Muscle of leg (tissue), 16 donors: ENCODE results near the gene ZNF692. TPM values are rescaled to one million over a fixed set of nuclear protein-coding genes. Genes with fewer than 3 reads are reported as not detected.

Experiments
- DNase-seq: peaks from one replicate; pipeline ENCODE4 v3.0.0; 2013
- H3K27ac ChIP-seq: one replicate; pipeline ENCODE4 v1.5.1; 2013; ENCODE audit warnings: mild to moderate bottlenecking, low read length, control low read depth
- H3K27me3 ChIP-seq: one replicate; pipeline ENCODE4 v1.6.1; 2013; ENCODE audit warnings: low read length; ENCODE audit not compliant: control insufficient read depth, insufficient read depth
- H3K36me3 ChIP-seq: one replicate; pipeline ENCODE4 v1.6.1; 2013; ENCODE audit warnings: low read length; ENCODE audit not compliant: control insufficient read depth, insufficient read depth
- H3K4me1 ChIP-seq: one replicate; pipeline ENCODE4 v1.6.1; 2013; ENCODE audit warnings: low read length; ENCODE audit not compliant: control insufficient read depth, insufficient read depth
- H3K4me3 ChIP-seq: one replicate; pipeline ENCODE4 v1.5.1; 2013; ENCODE audit warnings: low read length, control low read depth
- H3K9me3 ChIP-seq: replicated peaks from 2 replicates; pipeline ENCODE4 v1.6.1; 2013; ENCODE audit warnings: low read depth, low read length; ENCODE audit not compliant: control insufficient read depth
- WGBS: methylation state at CpG from one replicate; pipeline ENCODE4 v1.1.5; 2013; ENCODE audit warnings: missing lambda C conversion rate; ENCODE audit not compliant: insufficient coverage; 5-methylcytosine and 5-hydroxymethylcytosine counted together
- long read RNA-seq, 11 donors: transcript quantifications; one replicate each; lab custom pipeline, GENCODE V29; 2026
- polyA plus RNA-seq, 8 donors: library from polyadenylated mRNA; unstranded; fragments of 120-200 nt; gene quantifications; one replicate each; pipeline versions ENCODE4 v1.2.1 to v1.2.3, GENCODE V29; 2013; ENCODE audit warnings: inconsistent platforms in 1 of 8, low replicate concordance in 1 of 8; ENCODE audit not compliant: insufficient read length in 8 of 8, insufficient read depth in 1 of 8
- total RNA-seq: library from RNA; stranded (reverse); fragments of 120-200 nt; gene quantifications from one replicate; pipeline ENCODE4 v1.2.4, GENCODE V29; 2013

Gene ZNF692
- total RNA-seq (18.8 TPM), polyA plus RNA-seq (10 to 100 TPM; 22.0 to 42.8 (median 32.2) TPM)
- long read RNA-seq, donor 1 = 0 reads
- long read RNA-seq, donor 2 = 0 reads
- long read RNA-seq, donor 3, partial matches to known transcripts = 0 of 1 reads
- long read RNA-seq, donor 3, other reads (novel, unspliced or antisense) = 0 of 1 reads
- long read RNA-seq, donor 4, partial matches to known transcripts = 0 of 2 reads
- long read RNA-seq, donor 4, other reads (novel, unspliced or antisense) = 0 of 2 reads
- long read RNA-seq, donor 5, partial matches to known transcripts = 0 of 4 reads
- long read RNA-seq, donor 5, other reads (novel, unspliced or antisense) = 0 of 4 reads
- long read RNA-seq, donor 6, partial matches to known transcripts = 0 of 2 reads
- long read RNA-seq, donor 6, other reads (novel, unspliced or antisense) = 0 of 2 reads
- long read RNA-seq, donor 7, partial matches to known transcripts = 0 of 2 reads
- long read RNA-seq, donor 7, other reads (novel, unspliced or antisense) = 0 of 2 reads
- long read RNA-seq, donor 8, partial matches to known transcripts = 0 of 2 reads
- long read RNA-seq, donor 8, other reads (novel, unspliced or antisense) = 0 of 2 reads
- long read RNA-seq, donor 9, partial matches to known transcripts = 0 of 2 reads
- long read RNA-seq, donor 9, other reads (novel, unspliced or antisense) = 0 of 2 reads
- long read RNA-seq, donor 10, partial matches to known transcripts = 0 of 2 reads
- long read RNA-seq, donor 10, other reads (novel, unspliced or antisense) = 0 of 2 reads
- long read RNA-seq, donor 11, partial matches to known transcripts = 0 of 1 reads
- long read RNA-seq, donor 11, other reads (novel, unspliced or antisense) = 0 of 1 reads

GRCh38 chr1:248858891-248859889 lies at the start of gene ZNF692:
TSS of gene ZNF692 (minus strand) at chr1:248859085. CDS start at chr1:248858309, 776 bp downstream.
- Histone ChIP-seq H3K4me3 (peak within 1 kb of the TSS; percentile 85), H3K4me1 (peaks cover 40% of the 10 kb centered on the region), H3K9me3 (no peaks in the 10 kb centered on the region), H3K27ac (peak within 1 kb of the TSS; percentile 99), H3K36me3 (peaks cover 16% of the 10 kb centered on the region), H3K27me3 (no peaks in the 10 kb centered on the region)
- peak; percentile 99 for DNase-seq
- WGBS = 2% methylated on average over 58 of the region's 62 CpGs

- H3K4me1 ChIP-seq = peaks cover 7% of the 10 kb centered on the region
- peaks cover 2% of the 10 kb centered on the region for H3K36me3 ChIP-seq
- DNase-seq = no peak
- H3K27ac ChIP-seq = peak overlapping the region; percentile 98
- 0% methylated on average over 7 of the region's 18 CpGs for WGBS
- peak overlapping the region; percentile 72 for H3K4me3 ChIP-seq
- no peaks in the 10 kb centered on the region for H3K27me3 ChIP-seq
- no peaks in the 10 kb centered on the region for H3K9me3 ChIP-seq
These were observed 48.1 kb upstream of the ZNF692 start for GRCh38 chr1:248906753-248907661.

- Histone ChIP-seq H3K4me1 (peaks cover 7% of the 10 kb centered on the region), H3K36me3 (peaks cover 2% of the 10 kb centered on the region), H3K27ac (peak within 1 kb of the TSS; percentile 98), H3K9me3 (no peaks in the 10 kb centered on the region), H3K4me3 (peak within 1 kb of the TSS; percentile 75), H3K27me3 (no peaks in the 10 kb centered on the region)
- under 1% methylated on average over 56 of the region's 80 CpGs for WGBS
- peak; percentile 96 for DNase-seq
These were observed 47.3 kb upstream of the ZNF692 start, which contains the start of gene PGBD2 for GRCh38 chr1:248906009-248906752. TSS of gene PGBD2 (plus strand) at chr1:248906235. CDS start at chr1:248913863, 7,628 bp downstream.

- no peaks in the 10 kb centered on the region for H3K27me3 ChIP-seq
- peak overlapping the region; percentile 96 for H3K27ac ChIP-seq
- H3K4me1 ChIP-seq = peaks cover 7% of the 10 kb centered on the region
- H3K4me3 ChIP-seq = peak overlapping the region; percentile 75
- H3K36me3 ChIP-seq = peaks cover 2% of the 10 kb centered on the region
- H3K9me3 ChIP-seq = no peaks in the 10 kb centered on the region
- no peak for DNase-seq
- WGBS = 10% methylated on average over 2 of the region's 4 CpGs
These were observed 46.8 kb upstream of the ZNF692 start for GRCh38 chr1:248905662-248906008.

- no peaks in the 10 kb centered on the region for H3K9me3 ChIP-seq
- no peak overlapping the region for H3K27ac ChIP-seq
- 58% methylated on average over 1 of the region's 3 CpGs for WGBS
- no peaks in the 10 kb centered on the region for H3K27me3 ChIP-seq
- no peak overlapping the region for H3K4me3 ChIP-seq
- no peaks in the 10 kb centered on the region for H3K36me3 ChIP-seq
- H3K4me1 ChIP-seq = peaks cover 7% of the 10 kb centered on the region
- no peak for DNase-seq
These were observed 45.7 kb upstream of the ZNF692 start for GRCh38 chr1:248904437-248905216.

- Histone ChIP-seq H3K4me3 (no peak overlapping the region), H3K36me3 (no peaks in the 10 kb centered on the region), H3K27ac (no peak overlapping the region), H3K27me3 (peaks cover 5% of the 10 kb centered on the region), H3K9me3 (no peaks in the 10 kb centered on the region), H3K4me1 (no peaks in the 10 kb centered on the region)
- no CpG with 5 or more reads among the region's 2 CpGs for WGBS
- DNase-seq = no peak
These were observed 42.7 kb upstream of the ZNF692 start for GRCh38 chr1:248901578-248901977.

GRCh38 chr1:248900637-248901036 lies 41.8 kb upstream of the ZNF692 start:
- no peak overlapping the region for H3K4me3 ChIP-seq
- no CpG with 5 or more reads among the region's 1 CpG for WGBS
- no peaks in the 10 kb centered on the region for H3K4me1 ChIP-seq
- no peaks in the 10 kb centered on the region for H3K36me3 ChIP-seq
- H3K9me3 ChIP-seq = no peaks in the 10 kb centered on the region
- H3K27ac ChIP-seq = no peak overlapping the region
- peaks cover 5% of the 10 kb centered on the region for H3K27me3 ChIP-seq
- DNase-seq = no peak
